ENCODE data around the gene CIBAR2.

DNA sequence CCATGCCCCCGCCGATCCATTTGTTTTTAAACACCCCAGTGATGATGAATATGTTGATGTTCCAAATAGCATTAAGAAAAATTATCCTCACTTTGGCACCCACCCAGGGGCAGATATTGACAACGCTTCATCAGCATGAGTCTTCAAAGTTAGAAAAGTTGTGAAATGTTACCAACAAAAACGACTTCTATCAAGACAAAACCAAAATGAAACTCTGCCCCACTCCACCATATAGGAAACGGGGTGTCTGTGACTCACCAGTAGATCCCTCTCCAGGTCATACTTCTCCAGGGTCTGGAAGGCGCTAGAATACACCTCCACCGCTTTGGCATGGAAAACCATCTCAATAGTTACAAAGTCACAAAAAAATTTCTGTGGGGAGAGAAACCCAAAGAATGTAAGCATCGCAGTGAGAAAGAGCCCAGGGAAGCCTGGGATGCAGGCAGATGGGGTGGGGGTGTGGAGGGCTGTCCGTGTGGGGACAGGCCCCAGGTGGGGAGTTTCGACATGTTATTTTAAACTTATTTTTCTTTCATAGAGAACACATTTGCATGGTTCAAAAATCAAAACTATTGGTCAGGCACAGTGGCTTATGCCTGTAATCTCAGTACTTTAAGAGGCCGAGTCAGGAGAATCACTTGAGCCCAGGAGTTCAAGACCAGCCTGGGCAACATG is 10.2 kb downstream of the CIBAR2 start:
- no peak for TF ChIP-seq POLR2A (IDR thresholded peaks at IDR 0.05)
- TF ChIP-seq, protein P1, sequence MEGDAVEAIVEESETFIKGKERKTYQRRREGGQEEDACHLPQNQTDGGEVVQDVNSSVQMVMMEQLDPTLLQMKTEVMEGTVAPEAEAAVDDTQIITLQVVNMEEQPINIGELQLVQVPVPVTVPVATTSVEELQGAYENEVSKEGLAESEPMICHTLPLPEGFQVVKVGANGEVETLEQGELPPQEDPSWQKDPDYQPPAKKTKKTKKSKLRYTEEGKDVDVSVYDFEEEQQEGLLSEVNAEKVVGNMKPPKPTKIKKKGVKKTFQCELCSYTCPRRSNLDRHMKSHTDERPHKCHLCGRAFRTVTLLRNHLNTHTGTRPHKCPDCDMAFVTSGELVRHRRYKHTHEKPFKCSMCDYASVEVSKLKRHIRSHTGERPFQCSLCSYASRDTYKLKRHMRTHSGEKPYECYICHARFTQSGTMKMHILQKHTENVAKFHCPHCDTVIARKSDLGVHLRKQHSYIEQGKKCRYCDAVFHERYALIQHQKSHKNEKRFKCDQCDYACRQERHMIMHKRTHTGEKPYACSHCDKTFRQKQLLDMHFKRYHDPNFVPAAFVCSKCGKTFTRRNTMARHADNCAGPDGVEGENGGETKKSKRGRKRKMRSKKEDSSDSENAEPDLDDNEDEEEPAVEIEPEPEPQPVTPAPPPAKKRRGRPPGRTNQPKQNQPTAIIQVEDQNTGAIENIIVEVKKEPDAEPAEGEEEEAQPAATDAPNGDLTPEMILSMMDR (IDR thresholded peaks at IDR 0.05): no peak
- no peak for TF ChIP-seq EP300 (IDR thresholded peaks at IDR 0.05; ENCODE audit: low read depth)
